IPS-15b (cell line): ENCODE data around the gene FAM156A.
"Not testable (repeated sequence)": the region's sequence is repeated elsewhere in the genome, so short reads cannot be mapped to it uniquely, and the experiment has no call there.

ENCODE experiments used
- H3K27me3 ChIP-seq: one replicate; pipeline ENCODE4 v1.6.1; 2013; ENCODE audit warnings: low read length; ENCODE audit not compliant: control insufficient read depth, insufficient read depth
- H3K36me3 ChIP-seq: one replicate; pipeline ENCODE4 v1.6.1; 2013; ENCODE audit warnings: low read length; ENCODE audit not compliant: control insufficient read depth, insufficient read depth
- H3K4me1 ChIP-seq: one replicate; pipeline ENCODE4 v1.6.1; 2013; ENCODE audit warnings: mild to moderate bottlenecking, low read length; ENCODE audit not compliant: control insufficient read depth, insufficient read depth
- H3K4me3 ChIP-seq: one replicate; pipeline ENCODE4 v1.5.1; 2013; ENCODE audit warnings: low read depth, low read length
- H3K9ac ChIP-seq: one replicate; pipeline ENCODE4 v1.6.1; 2013; ENCODE audit warnings: low read depth, mild to moderate bottlenecking, low read length
- H3K9me3 ChIP-seq: one replicate; pipeline ENCODE4 v1.6.1; 2013; ENCODE audit warnings: mild to moderate bottlenecking, low read length; ENCODE audit not compliant: control insufficient read depth, insufficient read depth

FAM156A gene

GRCh38 chrX:52949325-52949724, 9.0 kb downstream of the FAM156A start:
- H3K4me1 ChIP-seq, H3K4me3 ChIP-seq, H3K9ac ChIP-seq, H3K27me3 ChIP-seq, H3K9me3 ChIP-seq, H3K36me3 ChIP-seq: not testable (repeated sequence)

GRCh38 chrX:52948265-52948664, 10.1 kb downstream of the FAM156A start:
- H3K27me3 ChIP-seq, H3K4me1 ChIP-seq, H3K36me3 ChIP-seq, H3K9me3 ChIP-seq, H3K9ac ChIP-seq, H3K4me3 ChIP-seq: not testable (repeated sequence)

GRCh38 chrX:52947501-52947900, 10.8 kb downstream of the FAM156A start:
- H3K36me3 ChIP-seq = not testable (repeated sequence)

GRCh38 chrX:52945838-52946494, 12.4 kb downstream of the FAM156A start:
- not testable (repeated sequence) for H3K4me1 ChIP-seq, H3K9me3 ChIP-seq, H3K27me3 ChIP-seq, H3K36me3 ChIP-seq, H3K4me3 ChIP-seq, H3K9ac ChIP-seq

More at GRCh38 chrX:52947501-52947900, 10.8 kb downstream of the FAM156A start:
- H3K27me3 ChIP-seq, H3K4me1 ChIP-seq, H3K9ac ChIP-seq, H3K9me3 ChIP-seq, H3K4me3 ChIP-seq: not testable (repeated sequence)

- not testable (repeated sequence) for H3K27me3 ChIP-seq, H3K4me1 ChIP-seq, H3K4me3 ChIP-seq, H3K36me3 ChIP-seq, H3K9ac ChIP-seq, H3K9me3 ChIP-seq
Observed at GRCh38 chrX:52941728-52942127, 16.6 kb downstream of the FAM156A start.

- not testable (repeated sequence) for H3K9ac ChIP-seq, H3K4me3 ChIP-seq, H3K36me3 ChIP-seq, H3K4me1 ChIP-seq, H3K9me3 ChIP-seq, H3K27me3 ChIP-seq
Observed at GRCh38 chrX:52940704-52941103, 17.6 kb downstream of the FAM156A start.

- H3K4me3 ChIP-seq = peak overlapping the region; percentile 82
- H3K27me3 ChIP-seq, H3K4me1 ChIP-seq: not testable (repeated sequence)
Observed at GRCh38 chrX:52935470-52935784, 22.9 kb downstream of the FAM156A start.

GRCh38 chrX:52934704-52935469, 23.4 kb downstream of the FAM156A start:
- Histone ChIP-seq H3K9me3 (no peaks in the 10 kb centered on the region), H3K4me3 (peak overlapping the region; percentile 82), H3K36me3 (no peaks in the 10 kb centered on the region), H3K4me1 (peaks cover 2% of the 10 kb centered on the region), H3K27me3 (no peaks in the 10 kb centered on the region), H3K9ac (peak overlapping the region; percentile 76)

More at GRCh38 chrX:52935470-52935784, 22.9 kb downstream of the FAM156A start:
- peak overlapping the region; percentile 76 for H3K9ac ChIP-seq
- H3K36me3 ChIP-seq, H3K9me3 ChIP-seq: not testable (repeated sequence)

GRCh38 chrX:52933976-52934703, 24.2 kb downstream of the FAM156A start:
- Histone ChIP-seq H3K27me3 (no peaks in the 10 kb centered on the region), H3K36me3 (no peaks in the 10 kb centered on the region), H3K4me1 (peaks cover 2% of the 10 kb centered on the region), H3K4me3 (peak overlapping the region; percentile 82), H3K9ac (peak overlapping the region; percentile 65), H3K9me3 (no peaks in the 10 kb centered on the region)

- Histone ChIP-seq H3K4me1 (peaks cover 2% of the 10 kb centered on the region), H3K9ac (no peak overlapping the region), H3K36me3 (no peaks in the 10 kb centered on the region), H3K9me3 (no peaks in the 10 kb centered on the region), H3K27me3 (no peaks in the 10 kb centered on the region), H3K4me3 (no peak overlapping the region)
Observed at GRCh38 chrX:52933213-52933612, 25.1 kb downstream of the FAM156A start.

- H3K4me3 ChIP-seq, H3K4me1 ChIP-seq, H3K27me3 ChIP-seq, H3K9ac ChIP-seq, H3K9me3 ChIP-seq, H3K36me3 ChIP-seq: not testable (repeated sequence)
Observed at GRCh38 chrX:52930214-52930613, 28.1 kb downstream of the FAM156A start.

- no peaks in the 10 kb centered on the region for H3K27me3 ChIP-seq
- H3K9ac ChIP-seq = peak overlapping the region; percentile 37
- no peak overlapping the region for H3K4me3 ChIP-seq
- no peaks in the 10 kb centered on the region for H3K4me1 ChIP-seq
- H3K36me3 ChIP-seq = no peaks in the 10 kb centered on the region
- H3K9me3 ChIP-seq = no peaks in the 10 kb centered on the region
Observed at GRCh38 chrX:52923781-52924241, 34.5 kb downstream of the FAM156A start.
